Right lobe of liver (tissue), 6 donors: ENCODE results near the gene SCN4A. TPM values are rescaled to one million over a fixed set of nuclear protein-coding genes. Genes with fewer than 3 reads are reported as not detected.

ENCODE experiments used
- ATAC-seq, 4 donors: fragments of 200-7000 bp; cut with Tn5 transposase; one replicate each; pipeline ENCODE4 v1.9.1; 2020; ENCODE audit warnings: mild to moderate bottlenecking in 4 of 4, moderate library complexity in 4 of 4
- DNase-seq, 3 donors: peaks; one replicate each; pipeline ENCODE4 v3.0.0-alpha.2; 2020
- H3K27ac ChIP-seq, 3 donors: fragments of 200-600 bp; one replicate each; pipeline ENCODE4 v1.8.0; 2022
- H3K27me3 ChIP-seq, 2 donors: fragments of 200-600 bp; one replicate each; pipeline ENCODE4 v1.8.0; 2022
- H3K36me3 ChIP-seq, 4 donors: fragments of 200-600 bp; sonication (generic) in 1 of 4; one replicate each; pipeline versions ENCODE4 v1.5.1 to v1.8.0; 2017 to 2022; ENCODE audit warnings: control low read depth in 1 of 4
- H3K4me1 ChIP-seq, 4 donors: fragments of 200-600 bp; sonication (generic) in 1 of 4; one replicate each; pipeline versions ENCODE4 v1.5.1 to v1.8.0; 2017 to 2022; ENCODE audit warnings: control low read depth in 1 of 4
- H3K4me3 ChIP-seq, 3 donors: fragments of 200-600 bp; one replicate each; pipeline ENCODE4 v1.8.0; 2022
- H3K9me3 ChIP-seq, 4 donors: fragments of 200-600 bp; sonication (generic) in 1 of 4; one replicate each; pipeline versions ENCODE4 v1.5.1 to v1.8.0; 2017 to 2022; ENCODE audit warnings: control low read depth in 1 of 4
- POLR2A ChIP-seq: fragments of 450-650 bp; IDR thresholded peaks from one replicate; pipeline ENCODE4 v1.6.1; 2017; ENCODE audit warnings: antibody characterized with exemption, mild to moderate bottlenecking
- WGBS: methylation state at CpG from one replicate; pipeline ENCODE4 v1.1.6; 2018; ENCODE audit warnings: low coverage, low lambda C conversion rate; ENCODE audit not compliant: insufficient coverage; ENCODE audit errors: missing lambda C conversion rate; 5-methylcytosine and 5-hydroxymethylcytosine counted together
- intact Hi-C, 2 donors: fragments of 100-400 bp; cut with DNase I; formaldehyde crosslinking; loops; one replicate each; pipeline versions ENCODE4 v1.11.2 to v1.14.1; 2022
- total RNA-seq, 6 experiments: library from RNA; depleted of rRNA in 2 of 6; stranded (reverse); fragments of >200 nt in 2 of 6; fragmentation: NEBNext Ultra II Directional in 3 of 6; extraction: Animal tissue kit (Norgen Biotek cat#: 25700) in 3 of 6; gene quantifications; one replicate each; pipeline versions ENCODE4 v1.1.0 to v1.2.4, GENCODE V29; 2016 to 2023
- TF ChIP-seq, protein P1 (sequence below), 4 donors: fragments of 200-600 bp in 3 of 4; fragments of 450-650 bp in 1 of 4; IDR thresholded peaks; one replicate each; pipeline versions ENCODE4 v1.5.1 to v1.8.0; 2016 to 2022; ENCODE audit warnings: antibody characterized with exemption in 4 of 4, mild to moderate bottlenecking in 2 of 4
- donor health status: DM: no; HTN: yes; CAD: no.
- donor health status: DM: no; HTN: no; CAD: no.
- donor health status: DM: no; HTN: no; CAD: no.
- donor health status: DM: no; HTN: yes; CAD: no.
- donor health status: DM: no; HTN: yes; CAD: no.

The SCN4A gene
- total RNA-seq, 6 experiments from 2014 or later, result 0.10 to 1.4 (median 0.20) TPM

DNA sequence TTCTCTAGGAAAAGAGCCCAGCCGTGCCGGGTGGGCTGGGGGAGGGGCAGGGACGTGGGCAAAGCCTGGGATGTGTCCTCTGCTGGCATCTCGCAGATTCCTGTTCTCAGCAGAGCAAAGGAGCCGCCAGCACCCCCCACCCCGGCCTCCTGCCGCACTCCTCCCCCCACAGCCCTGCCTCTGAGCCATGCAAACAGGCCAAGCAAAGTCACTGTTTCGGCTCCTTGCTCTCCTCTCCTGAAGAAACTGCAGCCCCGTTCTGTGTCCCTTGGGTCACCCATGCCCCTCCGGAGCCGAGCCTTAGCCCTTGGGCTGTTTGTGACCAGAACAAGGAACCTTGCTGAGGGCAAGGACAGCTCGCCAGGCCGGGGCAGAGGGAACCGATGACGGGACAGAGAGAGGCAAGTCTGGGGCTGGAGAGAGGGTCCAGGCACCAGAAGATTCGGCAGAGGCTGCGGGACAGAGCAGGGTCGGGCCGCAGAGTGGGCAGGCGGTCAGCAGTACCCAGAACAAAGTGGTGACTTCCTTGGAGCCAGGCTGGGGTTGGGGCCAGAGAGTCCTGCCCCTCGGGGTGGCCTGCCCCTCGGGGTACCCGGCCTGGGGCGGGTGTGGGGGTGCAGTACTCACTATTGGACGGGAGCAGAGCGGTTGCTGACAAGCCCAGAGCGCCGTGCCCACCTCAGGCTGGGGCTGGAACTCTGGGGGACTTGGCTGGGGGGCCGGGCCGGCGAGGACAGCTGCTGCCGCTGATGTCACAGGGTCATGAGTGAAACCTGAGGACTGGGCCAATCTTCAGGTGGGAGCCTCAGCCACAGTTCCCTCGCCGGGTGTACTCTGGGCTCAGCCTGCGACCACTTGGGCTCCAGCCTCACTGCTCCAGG, 16.3 kb upstream of the SCN4A start:
- intact Hi-C loops, result no loop called here

DNA sequence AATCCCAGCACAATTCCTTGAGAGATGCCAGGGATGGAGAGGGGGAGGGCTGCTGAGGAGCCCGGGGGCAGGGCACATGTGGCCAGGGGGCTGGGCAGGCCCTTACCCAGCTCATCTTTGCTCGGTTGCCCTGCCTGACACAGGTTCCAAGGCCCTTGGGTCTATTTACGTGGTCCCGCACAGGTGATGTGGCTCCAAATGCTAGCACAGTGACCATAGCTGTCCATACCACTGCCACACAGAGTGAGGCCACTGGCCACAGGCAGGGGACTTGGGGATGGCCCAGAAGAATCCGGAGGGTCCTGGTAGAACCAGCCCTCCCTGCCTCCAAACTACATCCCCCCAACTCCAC, 15.4 kb upstream of the SCN4A start:
- no peak for DNase-seq
- WGBS, result no CpG with 5 or more reads among the region's 5 CpGs

More for the DNA sequence above, 16.3 kb upstream of the SCN4A start:
- H3K27ac ChIP-seq, result no peak overlapping the region
- H3K9me3 ChIP-seq, result no peaks in the 10 kb centered on the region
- WGBS, result 56% methylated on average over 13 of the region's 35 CpGs
- DNase-seq, result peak in 1 of 3 donors; percentile 47
- no peaks in the 10 kb centered on the region for H3K4me1 ChIP-seq
- no peak for ATAC-seq
- no peak overlapping the region for H3K4me3 ChIP-seq
- TF ChIP-seq POLR2A, result no peak
- TF ChIP-seq, protein P1, sequence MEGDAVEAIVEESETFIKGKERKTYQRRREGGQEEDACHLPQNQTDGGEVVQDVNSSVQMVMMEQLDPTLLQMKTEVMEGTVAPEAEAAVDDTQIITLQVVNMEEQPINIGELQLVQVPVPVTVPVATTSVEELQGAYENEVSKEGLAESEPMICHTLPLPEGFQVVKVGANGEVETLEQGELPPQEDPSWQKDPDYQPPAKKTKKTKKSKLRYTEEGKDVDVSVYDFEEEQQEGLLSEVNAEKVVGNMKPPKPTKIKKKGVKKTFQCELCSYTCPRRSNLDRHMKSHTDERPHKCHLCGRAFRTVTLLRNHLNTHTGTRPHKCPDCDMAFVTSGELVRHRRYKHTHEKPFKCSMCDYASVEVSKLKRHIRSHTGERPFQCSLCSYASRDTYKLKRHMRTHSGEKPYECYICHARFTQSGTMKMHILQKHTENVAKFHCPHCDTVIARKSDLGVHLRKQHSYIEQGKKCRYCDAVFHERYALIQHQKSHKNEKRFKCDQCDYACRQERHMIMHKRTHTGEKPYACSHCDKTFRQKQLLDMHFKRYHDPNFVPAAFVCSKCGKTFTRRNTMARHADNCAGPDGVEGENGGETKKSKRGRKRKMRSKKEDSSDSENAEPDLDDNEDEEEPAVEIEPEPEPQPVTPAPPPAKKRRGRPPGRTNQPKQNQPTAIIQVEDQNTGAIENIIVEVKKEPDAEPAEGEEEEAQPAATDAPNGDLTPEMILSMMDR (IDR thresholded peaks at IDR 0.05), result no peak
- no peaks in the 10 kb centered on the region for H3K36me3 ChIP-seq
- no peaks in the 10 kb centered on the region for H3K27me3 ChIP-seq

DNA sequence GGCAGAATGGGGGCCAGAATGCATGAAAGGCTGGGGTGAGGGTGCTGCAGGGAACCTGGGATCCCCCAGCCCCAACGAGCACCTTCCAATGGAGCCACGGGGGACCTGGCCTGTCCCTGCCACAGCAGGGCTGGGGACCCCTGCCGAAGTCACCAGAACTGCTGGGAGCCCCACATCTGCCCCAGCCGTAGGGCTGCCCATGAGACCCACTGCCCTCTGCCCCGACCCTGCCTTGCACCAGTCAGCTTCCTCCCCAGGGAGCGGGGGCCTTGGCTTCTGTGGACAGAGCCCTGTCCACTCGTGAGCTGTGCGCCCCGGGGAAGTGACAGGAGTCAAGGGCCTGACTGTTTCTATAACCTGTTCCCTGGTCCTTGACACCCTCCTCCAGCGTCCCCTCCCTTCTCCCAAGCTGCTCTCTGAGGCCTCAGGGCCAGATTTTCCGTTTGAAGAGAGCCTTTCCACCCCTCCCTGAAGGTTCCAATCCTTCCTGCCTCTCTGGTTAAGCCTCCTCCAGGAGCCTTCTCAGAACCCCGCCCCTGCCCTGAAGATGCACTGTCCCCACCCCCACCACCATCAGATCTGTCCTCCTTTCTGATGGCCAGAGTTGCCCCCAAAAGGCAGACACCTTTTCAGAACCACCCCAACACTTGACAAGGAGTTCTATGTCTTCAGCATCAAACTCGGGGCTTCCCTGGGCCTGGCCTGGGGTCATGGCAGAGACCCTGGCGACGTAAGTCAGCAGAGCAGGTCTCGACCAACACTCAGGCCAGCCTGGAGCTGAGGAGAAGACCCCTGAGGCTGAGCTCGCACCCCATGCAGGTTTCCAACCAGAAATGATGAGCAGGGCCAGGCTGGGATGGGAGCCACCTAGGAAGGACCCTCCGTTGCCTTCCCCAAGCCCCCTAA, 14.8 kb upstream of the SCN4A start:
- no peak overlapping the region for H3K4me3 ChIP-seq
- intact Hi-C loops, result no loop called here
- H3K36me3 ChIP-seq, result no peaks in the 10 kb centered on the region
- no peak for TF ChIP-seq POLR2A
- TF ChIP-seq, protein P1 (IDR thresholded peaks at IDR 0.05), result no peak
- H3K27me3 ChIP-seq, result no peaks in the 10 kb centered on the region
- no peak overlapping the region for H3K27ac ChIP-seq
- DNase-seq (peak in 1 of 3 donors; percentile 49), ATAC-seq (peak in 1 of 4 donors; percentile 6)
- H3K9me3 ChIP-seq, result no peaks in the 10 kb centered on the region
- H3K4me1 ChIP-seq, result no peaks in the 10 kb centered on the region
- WGBS, result 42% methylated on average over 13 of the region's 18 CpGs

More for the DNA sequence above, 15.4 kb upstream of the SCN4A start:
- ATAC-seq, result no peak
- TF ChIP-seq, protein P1 (IDR thresholded peaks at IDR 0.05), result no peak
- TF ChIP-seq POLR2A, result no peak
- H3K4me1 ChIP-seq, result no peaks in the 10 kb centered on the region
- no peaks in the 10 kb centered on the region for H3K27me3 ChIP-seq
- H3K9me3 ChIP-seq, result no peaks in the 10 kb centered on the region
- no peaks in the 10 kb centered on the region for H3K36me3 ChIP-seq
- H3K27ac ChIP-seq, result no peak overlapping the region
- no peak overlapping the region for H3K4me3 ChIP-seq
- intact Hi-C loops, result no loop called here

DNA sequence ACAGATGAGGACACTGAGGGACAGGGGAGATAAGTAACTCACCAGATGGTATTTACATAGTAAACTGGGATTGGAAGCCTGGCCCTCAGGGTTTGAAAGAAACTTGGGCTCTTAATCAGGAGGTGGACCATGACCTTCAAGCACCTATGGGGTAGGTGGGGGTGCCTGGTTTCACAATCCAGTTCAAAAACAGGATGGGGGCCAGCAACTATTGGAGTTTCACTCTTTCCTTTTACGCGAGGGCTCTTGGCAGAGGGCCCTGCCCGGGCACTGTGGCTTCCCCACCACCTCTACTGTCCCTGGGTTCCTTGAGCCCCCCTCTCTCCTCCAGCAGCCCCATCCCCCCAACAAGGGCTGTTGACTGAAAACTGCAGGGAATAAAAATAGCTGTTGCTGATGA, 14.1 kb upstream of the SCN4A start:
- no peak overlapping the region for H3K4me3 ChIP-seq
- ATAC-seq (no peak), DNase-seq (no peak)
- no peaks in the 10 kb centered on the region for H3K36me3 ChIP-seq
- WGBS, result 20% methylated on average over 2 of the region's 3 CpGs
- TF ChIP-seq, protein P1 (IDR thresholded peaks at IDR 0.05), result no peak
- no peak for TF ChIP-seq POLR2A
- no peaks in the 10 kb centered on the region for H3K9me3 ChIP-seq
- intact Hi-C loops, result no loop called here
- H3K4me1 ChIP-seq, result no peaks in the 10 kb centered on the region
- H3K27ac ChIP-seq, result no peak overlapping the region
- no peaks in the 10 kb centered on the region for H3K27me3 ChIP-seq
